HUDEP-2 (cell line): ENCODE measurements around the gene NDP.

Source experiments
- DNase-seq, 76 experiments: peaks; one replicate each; lab custom pipeline; 2025; ENCODE audit not compliant: unreplicated experiment in 76 of 76; lab: John Stamatoyannopoulos, UW

The NDP gene, protein sequence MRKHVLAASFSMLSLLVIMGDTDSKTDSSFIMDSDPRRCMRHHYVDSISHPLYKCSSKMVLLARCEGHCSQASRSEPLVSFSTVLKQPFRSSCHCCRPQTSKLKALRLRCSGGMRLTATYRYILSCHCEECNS

DNA sequence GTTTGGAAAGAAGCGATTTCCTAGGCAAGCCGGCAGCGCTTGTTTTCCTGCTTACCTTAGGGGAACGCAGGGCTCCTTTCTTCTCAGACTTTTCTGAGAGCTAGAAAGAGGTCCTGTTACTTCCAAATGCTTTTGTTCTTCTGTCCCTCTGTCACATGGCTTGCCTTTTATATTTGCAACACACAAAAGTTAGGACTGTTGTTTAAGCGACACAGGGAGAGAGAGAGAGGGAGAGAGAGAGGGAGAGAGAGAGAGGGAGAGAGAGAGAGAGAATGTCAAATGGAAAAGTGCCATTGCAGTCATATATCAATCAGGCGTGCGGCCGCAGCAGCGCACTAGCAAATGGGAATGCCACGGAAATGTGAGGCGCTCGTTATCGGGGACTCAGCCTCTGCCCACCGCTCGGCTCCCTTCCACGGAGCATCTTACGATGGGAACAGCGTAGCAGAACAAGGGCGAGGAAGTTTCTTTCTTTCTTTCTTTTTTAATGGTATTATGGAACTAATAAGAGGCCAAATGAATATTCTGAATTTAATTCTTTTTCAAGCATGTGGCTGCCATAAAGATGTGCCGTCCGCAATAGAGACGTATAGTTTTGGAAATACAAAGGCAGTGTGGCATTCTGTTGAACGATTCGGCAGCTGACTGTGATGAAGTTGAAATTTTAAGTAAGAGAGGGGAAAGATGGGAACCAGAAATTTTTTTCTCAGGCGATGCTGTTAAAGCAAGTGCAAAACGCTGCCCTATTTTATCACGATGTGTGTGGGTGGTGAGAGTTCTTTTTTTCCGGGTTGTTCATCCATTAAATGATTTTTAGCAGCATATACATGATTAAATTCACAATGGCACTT is at the start of gene NDP:
NDP (minus strand) TSS at position 142 of the 851 bp plus-strand sequence. CDS start 14,745 bp downstream, outside the sequence.
- no peak for DNase-seq

DNA sequence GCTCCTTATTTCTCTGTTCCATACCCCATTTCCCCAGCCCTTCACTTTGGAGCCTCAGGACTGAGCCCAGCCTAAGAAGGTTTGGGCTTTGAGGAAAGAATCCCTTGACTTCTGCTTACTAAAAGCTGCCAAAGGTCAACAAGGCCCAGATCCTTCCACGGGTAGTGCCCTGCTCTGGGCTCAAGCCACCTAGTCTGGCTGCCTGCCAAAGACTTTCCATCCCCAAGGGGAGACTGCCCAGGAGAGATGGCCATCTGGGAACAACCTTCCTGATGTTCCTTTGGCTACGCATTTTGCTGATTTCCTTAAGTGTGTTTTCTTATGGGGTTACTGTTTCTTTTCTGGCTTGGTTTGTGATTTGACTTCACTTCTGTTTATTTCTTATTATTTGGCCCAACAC is 49.8 kb upstream of the NDP start:
- no peak for DNase-seq

DNA sequence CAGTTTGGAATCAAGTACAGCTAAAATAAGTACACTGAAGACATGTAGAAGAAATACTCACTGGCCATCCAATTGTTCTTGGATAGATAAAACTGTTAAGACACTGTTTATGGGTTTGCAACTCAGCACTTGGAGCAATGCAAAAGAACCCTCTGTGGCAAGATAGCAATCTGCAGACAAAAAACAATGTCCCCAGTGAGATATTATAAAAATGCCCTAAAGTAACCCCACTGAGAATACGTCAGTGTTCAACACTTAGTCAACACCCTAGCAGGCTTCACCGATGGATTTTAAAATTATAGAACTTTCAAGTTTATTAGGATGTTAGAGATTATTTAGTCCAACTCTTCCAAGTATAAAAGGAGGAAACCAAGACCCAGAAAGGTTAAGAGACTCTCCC is 47.5 kb upstream of the NDP start:
- no peak for DNase-seq

DNA sequence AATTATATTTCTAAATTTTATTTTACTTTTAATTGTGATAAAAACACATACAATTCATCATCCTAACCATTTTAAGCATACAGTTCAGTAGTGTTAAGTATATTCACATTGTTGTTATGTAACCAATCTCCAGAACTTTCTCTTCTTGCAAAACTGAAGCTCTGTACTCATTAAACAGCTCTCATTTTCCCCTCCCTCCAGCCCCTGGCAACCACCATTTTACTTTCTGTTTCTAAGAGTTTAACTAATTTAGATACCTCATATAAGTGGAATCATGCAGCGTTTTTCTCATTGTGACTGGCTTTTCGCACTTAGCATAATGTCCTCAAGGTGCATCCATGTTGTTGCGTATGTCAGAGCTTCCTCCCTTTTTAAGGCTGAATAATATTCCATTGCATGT is 46.7 kb upstream of the NDP start:
- no peak for DNase-seq

DNA sequence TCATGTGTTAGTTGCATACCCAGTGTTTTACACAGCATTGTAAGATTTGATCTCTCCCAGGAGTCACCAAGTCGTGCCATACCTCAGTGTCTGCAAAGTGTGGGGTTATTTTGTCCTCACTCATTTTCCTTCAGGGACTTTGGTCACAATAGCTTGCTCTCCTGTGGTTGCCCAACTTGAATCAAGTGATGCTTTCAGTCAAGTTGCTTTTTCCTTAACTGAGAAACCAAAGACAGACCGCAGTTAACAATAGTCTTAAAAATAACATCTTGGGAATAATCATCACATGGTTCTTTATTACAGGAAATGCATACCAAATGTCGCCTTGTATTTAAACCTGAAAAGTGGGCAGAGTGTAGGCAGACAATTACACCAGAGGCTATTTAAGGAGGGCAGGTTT is 44.5 kb upstream of the NDP start:
- no peak for DNase-seq

DNA sequence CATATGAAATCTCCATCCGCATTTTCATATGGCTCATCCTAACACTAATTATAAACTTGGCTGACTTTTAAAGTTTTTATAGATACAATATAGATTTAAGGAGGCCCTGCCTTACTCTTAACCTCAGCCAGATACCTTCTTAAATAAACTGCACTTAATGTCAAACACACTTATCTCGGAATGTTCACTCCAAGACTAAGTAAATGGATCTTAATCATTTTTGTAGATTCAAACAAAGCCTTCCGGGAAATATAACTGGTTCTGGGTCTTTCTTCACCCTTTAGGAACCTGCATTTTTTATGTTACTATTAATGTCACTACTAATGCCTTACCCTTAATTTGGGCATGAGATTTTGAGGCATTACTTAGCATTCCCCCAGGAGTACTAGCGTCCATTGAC is 43.7 kb upstream of the NDP start:
- DNase-seq: no peak

DNA sequence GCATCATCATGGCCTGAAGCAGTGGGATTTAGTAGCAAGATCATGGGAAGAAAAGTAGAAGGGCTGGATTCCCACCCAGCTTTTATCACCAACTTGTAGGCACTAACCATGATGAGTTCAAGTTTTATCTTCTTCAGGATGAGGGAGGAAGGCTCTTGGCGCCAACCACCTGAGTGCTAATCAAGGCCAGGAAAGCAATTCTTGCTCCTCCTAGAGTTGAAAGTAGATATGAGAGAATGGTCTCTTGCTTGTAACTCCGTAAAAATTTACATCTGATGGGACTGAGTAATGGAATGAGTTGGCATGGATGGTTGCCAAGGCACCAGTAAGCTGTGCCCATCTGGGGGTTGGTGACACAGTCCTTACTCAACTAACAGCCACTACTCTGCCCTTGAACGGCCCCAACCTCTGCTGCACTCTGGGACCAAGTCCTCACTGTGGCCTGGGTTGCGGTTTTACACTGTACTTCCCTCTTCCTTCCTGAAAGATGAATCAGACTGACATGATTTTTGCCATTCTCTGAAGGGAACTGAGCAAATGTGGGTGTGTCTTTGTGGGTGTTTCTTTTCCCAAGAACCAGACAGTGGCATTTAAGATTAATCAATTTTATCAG is 39.4 kb upstream of the NDP start:
- DNase-seq: no peak

DNA sequence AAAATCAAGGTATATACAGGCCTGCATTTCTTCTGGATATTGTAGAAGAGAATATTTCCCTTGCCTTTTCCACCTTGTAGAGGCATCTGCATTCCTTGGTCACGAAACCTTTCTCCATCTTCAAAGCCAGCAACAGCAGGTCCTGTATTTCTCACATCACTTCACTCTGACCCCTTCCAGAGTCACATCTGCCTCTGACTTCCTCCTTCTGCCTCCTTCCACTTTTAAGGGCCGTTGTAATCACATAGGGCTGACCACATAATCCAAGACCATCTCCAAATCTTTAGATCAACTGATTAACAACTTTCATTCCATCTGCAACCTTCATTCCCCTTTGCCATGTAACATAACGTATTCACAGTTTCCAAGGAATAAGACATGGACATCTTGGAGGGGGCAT is 38.3 kb upstream of the NDP start:
- no peak for DNase-seq

DNA sequence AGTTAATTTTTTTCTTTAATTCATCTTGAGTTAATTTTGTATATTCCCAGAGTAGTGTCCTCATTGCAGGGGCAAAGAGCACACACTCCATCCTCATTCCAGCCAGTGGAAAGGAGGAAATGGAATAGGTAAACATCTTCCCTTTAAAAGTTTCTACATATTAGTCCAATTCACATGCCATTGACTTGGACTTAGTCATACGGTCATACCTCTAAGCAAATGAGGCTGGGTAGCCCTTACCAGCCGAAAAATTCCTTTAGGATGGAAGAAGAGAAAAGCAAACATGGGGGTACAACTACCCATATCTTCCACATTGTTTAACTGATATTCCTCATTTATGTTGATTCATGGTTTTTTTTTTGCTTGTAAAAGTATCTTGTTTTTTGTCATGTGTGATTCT is 37.4 kb upstream of the NDP start:
- no peak for DNase-seq

DNA sequence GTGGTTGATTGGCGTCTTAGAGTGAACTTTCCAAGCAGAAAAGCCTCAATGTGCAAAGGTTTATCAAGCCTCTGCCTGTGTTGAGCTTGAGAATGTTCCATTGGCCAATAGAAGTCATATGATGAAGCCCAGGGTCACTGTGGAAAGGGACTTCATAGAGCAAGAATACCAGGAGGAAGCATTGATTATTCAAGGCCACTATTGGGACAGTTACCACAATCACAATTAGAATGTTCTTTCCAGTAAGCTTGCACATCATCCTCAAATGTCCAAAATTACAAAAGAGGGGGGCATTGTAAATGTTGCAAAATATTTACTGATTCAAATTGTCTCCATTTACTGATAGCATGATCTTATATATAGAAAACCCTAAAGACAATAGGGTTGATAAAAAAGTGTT is 32.9 kb upstream of the NDP start:
- no peak for DNase-seq

DNA sequence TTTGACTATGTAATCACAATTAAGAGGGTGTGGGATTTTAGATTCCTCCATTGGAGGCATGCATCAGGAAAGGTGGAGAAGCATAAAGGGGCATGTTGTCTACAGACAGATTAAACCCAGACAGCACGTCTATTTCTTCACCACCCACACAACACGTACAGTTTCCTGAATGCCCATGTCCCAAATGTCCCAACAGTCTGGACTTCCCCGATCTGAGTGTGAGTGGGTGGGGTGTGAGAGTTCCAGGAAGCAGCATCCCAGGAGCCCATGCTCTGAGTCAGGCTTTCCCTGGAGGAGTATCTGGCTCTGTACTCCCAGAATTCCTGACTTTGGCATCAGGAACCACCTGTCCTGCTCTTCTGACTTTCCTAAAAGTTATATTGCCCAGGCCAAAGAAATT is 30.8 kb upstream of the NDP start:
- no peak for DNase-seq

DNA sequence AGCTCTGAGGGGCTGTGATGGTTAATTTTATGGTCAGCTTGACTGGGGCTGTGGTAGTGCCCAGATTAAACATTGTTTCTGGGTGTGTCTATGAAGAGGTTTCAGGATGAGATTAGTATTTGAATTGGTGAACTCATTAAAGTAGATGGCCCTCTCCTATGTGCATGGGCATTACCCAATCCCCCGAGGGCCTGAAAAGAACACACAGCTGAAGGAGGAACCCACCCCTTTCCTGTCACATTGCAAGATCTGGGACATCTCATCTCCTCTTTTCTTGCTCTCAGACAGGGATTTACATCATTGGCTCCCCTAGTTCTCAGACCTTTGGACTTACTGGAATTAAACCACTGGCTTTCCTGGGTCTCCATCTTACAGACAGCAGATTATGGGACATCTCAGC is 29.4 kb upstream of the NDP start:
- no peak for DNase-seq

DNA sequence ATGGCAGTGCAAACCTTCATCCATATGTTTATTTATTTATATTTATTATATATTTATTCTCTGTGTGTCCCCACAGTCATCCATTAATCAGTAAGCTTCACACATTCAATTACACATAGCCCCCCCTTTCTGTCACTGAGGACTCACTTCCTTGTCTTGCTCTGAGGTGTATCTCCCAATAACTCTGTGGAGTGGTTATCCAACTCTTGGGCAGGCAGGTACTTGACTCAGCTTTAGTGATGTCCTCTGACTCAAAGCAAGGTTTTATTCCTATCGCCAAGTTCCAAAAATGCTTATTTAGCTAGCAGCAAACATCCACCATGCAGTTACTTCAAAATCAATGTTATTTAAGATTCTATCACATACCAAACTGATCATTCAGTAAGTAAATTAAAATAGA is 25.2 kb upstream of the NDP start:
- no peak for DNase-seq

DNA sequence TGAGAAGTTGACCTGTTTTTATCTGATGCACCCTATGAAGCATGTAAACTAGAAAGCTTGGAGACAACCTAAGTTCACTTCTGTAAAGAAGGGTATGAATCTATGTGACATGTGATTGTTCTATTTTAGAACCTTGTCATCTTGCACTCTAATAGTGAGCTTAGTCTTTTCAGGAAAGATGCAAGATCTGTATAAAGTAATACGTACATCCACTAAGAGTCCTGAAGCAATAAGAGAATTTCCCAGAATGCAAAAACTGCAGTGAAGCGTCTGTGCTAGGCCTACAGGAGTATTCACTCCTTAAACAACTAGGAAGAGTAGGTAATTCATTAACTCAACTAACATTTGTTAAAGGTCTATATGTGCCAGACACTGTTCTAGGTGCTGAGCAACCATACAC is 23.3 kb upstream of the NDP start:
- no peak for DNase-seq

DNA sequence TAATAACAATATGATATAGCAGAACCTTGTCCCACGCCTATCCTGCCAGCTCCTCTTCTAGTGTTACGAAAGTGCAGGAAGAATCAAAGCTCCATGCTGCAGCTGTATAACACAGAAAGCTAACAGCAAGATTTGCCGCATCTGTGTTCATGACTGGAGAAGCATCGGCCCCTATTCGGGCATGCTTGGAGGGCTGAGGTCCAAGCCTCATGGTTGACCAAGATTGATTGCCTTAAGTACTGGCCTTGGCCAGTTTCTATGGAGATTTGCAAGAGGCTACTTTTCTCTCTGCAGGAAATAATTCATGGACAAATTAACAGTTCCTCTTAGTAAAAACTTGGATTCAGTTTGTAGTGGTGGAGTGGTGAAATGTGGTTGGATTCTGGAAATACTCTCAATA is 12.9 kb upstream of the NDP start:
- DNase-seq: no peak

DNA sequence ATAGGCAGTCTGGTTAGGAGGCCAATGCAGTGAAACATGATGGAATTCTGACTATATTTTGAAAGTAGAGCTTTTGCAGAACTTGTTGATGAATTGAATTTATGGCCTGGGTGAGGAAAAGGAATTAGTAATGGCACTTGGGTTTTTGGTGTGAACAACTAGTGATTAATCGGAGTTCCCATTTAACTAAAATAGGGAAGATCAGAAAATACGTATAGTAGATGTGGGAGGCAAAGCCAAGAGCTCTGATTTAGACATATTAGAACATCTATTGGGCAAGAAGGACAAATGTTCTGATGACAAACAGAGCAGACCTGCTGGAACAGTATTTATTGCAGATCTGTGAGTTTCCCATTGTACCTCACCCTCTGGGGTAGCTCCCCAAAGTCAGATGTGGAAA is 12.3 kb upstream of the NDP start:
- DNase-seq: no peak

DNA sequence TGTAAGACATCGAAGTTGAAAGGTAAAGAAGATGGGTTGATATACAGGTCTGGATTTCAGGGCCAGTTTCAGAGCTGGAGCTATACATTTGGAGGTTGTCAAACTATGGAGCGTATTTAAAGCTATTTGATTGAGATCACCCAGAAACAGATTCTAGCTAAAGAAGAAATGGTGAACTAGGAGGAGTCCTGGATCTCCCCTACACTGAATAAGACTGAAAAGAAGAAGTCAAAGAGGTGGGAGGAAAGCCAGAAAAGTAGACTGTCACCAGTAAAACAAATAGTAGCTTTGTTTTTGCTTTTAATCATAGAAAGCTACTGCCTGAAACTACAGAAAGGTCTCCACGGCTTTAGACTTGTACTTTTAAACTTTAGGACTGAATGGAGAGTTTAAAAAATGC is 5.0 kb upstream of the NDP start:
- no peak for DNase-seq

DNA sequence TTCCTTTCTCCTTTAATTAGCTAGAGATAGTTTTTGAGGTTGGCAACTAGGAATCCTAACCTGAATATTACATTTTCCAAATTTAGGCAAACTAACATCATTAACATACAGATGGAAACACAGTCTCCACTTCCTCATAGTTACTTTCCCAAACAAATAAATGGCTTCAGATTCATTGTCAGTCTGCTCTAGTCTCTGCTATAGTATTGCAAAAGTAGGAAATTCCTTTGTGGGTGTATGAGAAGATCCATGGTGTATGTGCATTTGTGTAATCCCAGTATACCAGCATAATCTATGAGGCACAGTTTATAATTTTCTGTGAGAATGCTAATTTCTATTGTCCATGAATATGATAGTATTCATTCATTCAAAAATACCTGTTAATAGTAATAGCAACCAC is 3.0 kb upstream of the NDP start:
- DNase-seq: no peak

DNA sequence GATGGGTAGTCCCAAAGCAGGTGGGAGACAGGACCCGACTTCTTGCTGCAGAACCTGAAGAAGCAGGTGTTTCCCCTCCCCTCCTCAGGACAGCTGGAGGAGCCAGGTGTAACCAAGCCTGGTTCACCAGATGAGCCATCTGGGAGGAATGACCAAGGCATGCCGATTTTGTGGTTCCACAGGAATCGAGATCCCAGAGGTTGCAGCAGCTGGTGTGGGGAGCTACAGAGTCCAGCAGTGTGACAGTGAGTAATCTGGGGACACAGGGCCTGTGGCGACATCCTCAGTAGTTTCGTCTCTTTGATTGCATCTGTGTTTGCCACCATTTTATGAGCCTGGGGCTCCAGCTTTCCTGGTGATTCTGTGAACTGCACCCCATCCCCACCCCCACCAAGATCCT is 2.6 kb upstream of the NDP start:
- DNase-seq: no peak

DNA sequence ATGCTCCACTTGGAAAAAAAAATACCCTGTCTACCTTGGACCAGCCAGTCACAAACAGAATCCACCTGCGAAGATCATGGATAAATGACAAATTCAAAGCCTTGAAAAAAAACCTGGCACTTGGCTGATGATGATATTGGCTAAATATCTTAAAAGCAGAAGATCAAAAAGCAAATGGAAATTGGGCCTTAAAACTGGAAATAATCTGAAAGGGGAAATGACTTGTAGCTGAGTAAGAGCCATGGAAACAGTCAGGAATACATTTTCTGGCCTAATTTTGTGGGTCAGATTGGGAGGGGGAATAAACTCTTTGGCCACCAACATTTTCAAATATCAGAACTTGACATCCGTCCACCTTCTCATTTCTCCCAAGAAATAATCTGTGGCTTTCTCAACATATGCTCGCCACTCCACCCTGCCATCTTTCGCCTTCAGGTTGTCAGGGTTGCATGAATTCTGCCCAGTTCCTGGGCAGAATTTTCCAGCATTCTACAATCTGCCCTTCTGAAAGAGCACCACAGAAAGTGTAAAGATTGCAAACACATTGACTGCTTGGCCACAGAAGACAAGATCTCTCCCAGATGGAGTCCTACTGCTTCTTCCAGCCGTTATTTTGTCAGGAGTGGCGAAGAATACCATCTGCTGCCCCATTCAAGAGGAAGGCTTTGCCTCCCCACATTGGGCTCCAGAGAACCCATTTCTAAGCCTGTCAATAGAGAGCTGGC is 1.7 kb upstream of the NDP start:
- no peak for DNase-seq

DNA sequence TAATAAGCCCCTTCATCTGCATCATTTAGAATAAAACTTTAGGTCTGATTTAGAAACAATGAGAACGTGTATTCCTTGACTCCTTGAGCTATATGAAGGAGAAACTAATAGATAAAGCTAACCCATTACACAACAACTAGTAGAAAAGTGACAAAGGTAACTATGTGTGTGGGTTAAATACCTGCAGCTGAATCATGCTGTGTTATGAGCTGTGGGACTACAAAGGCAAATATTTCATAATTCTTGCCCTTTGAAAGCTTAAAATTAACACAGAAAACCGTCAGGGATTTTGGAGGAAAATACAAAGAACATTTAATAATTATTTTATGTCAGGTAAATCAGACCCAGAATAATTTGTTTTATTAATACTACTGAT is 898 bp upstream of the NDP start:
- DNase-seq: no peak
